GM23248 (cell line): ENCODE measurements around the gene PTPRN. TPM values are rescaled to one million over a fixed set of nuclear protein-coding genes. Genes with fewer than 3 reads are reported as not detected.
A peak's percentile ranks its signal among the peaks of the same experiment; 100 is the strongest.

ENCODE experiments used
- DNase-seq: peaks from one replicate; pipeline ENCODE4 v3.0.0-alpha.2; 2015
- H2AFZ ChIP-seq: fragments of 200-600 bp; sonication (generic); 2 replicates; pipeline ENCODE4 v1.6.1; 2016; ENCODE audit warnings: antibody characterized with exemption
- H3F3A ChIP-seq: fragments of 200-600 bp; sonication (generic); 2 replicates; pipeline ENCODE4 v1.6.1; 2016; ENCODE audit warnings: mild to moderate bottlenecking, antibody characterized with exemption, mixed run types; ENCODE audit not compliant: insufficient read depth
- H3K27ac ChIP-seq: fragments of 200-600 bp; sonication (generic); 2 replicates; pipeline ENCODE4 v1.5.1; 2016; ENCODE audit warnings: mild to moderate bottlenecking
- H3K27me3 ChIP-seq: fragments of 200-600 bp; sonication (generic); replicated peaks from 2 replicates; pipeline ENCODE4 v1.6.1; 2016; ENCODE audit warnings: mild to moderate bottlenecking; ENCODE audit not compliant: insufficient read depth
- H3K36me3 ChIP-seq: fragments of 200-600 bp; sonication (generic); 2 replicates; pipeline ENCODE4 v1.6.1; 2016; ENCODE audit warnings: low read depth, mild to moderate bottlenecking
- H3K4me1 ChIP-seq: fragments of 200-600 bp; sonication (generic); 2 replicates; pipeline ENCODE4 v1.6.1; 2016; ENCODE audit warnings: mild to moderate bottlenecking; ENCODE audit not compliant: insufficient read depth
- H3K4me2 ChIP-seq: fragments of 200-600 bp; sonication (generic); one replicate; pipeline ENCODE4 v1.6.1; 2016; ENCODE audit warnings: mild to moderate bottlenecking; ENCODE audit not compliant: unreplicated experiment
- H3K4me3 ChIP-seq: fragments of 200-600 bp; sonication (generic); 2 replicates; pipeline ENCODE4 v1.5.1; 2016; ENCODE audit warnings: mild to moderate bottlenecking
- H3K79me2 ChIP-seq: fragments of 200-600 bp; sonication (generic); 2 replicates; pipeline ENCODE4 v1.6.1; 2016; ENCODE audit warnings: mild to moderate bottlenecking; ENCODE audit not compliant: insufficient read depth
- H3K9ac ChIP-seq: fragments of 200-600 bp; sonication (generic); 2 replicates; pipeline ENCODE4 v1.6.1; 2016; ENCODE audit warnings: mild to moderate bottlenecking
- H3K9me2 ChIP-seq: fragments of 200-600 bp; sonication (generic); 2 replicates; pipeline ENCODE4 v1.6.1; 2016; ENCODE audit warnings: mixed run types, mild to moderate bottlenecking, moderate library complexity; ENCODE audit not compliant: insufficient read depth
- H3K9me3 ChIP-seq: fragments of 200-600 bp; sonication (generic); one replicate; pipeline ENCODE4 v1.6.1; 2017; ENCODE audit warnings: low read depth
- H4K20me1 ChIP-seq: fragments of 200-600 bp; sonication (generic); 2 replicates; pipeline ENCODE4 v1.6.0; 2016; ENCODE audit not compliant: insufficient read depth
- EZH2 ChIP-seq: fragments of 200-600 bp; sonication (generic); IDR thresholded peaks from 2 replicates; pipeline ENCODE4 v1.6.1; 2018; ENCODE audit warnings: antibody characterized with exemption, mild to moderate bottlenecking; ENCODE audit not compliant: insufficient read depth, poor library complexity, severe bottlenecking
- EZH2phosphoT487 ChIP-seq: fragments of 200-600 bp; sonication (generic); IDR thresholded peaks from 2 replicates; pipeline ENCODE4 v1.6.1; 2018; ENCODE audit warnings: antibody characterized with exemption, moderate library complexity, mild to moderate bottlenecking, low read depth; ENCODE audit not compliant: insufficient read depth
- WGBS, 2 experiments: methylation state at CpG; one replicate each; pipeline ENCODE4 v1.1.6; 2015 to 2017; ENCODE audit warnings: low lambda C conversion rate in 2 of 2, low coverage in 1 of 2; ENCODE audit errors: missing lambda C conversion rate in 2 of 2; 5-methylcytosine and 5-hydroxymethylcytosine counted together
- in situ Hi-C: fragments of 300-500 bp; cut with MboI; formaldehyde crosslinking; loops from 2 replicates; pipeline ENCODE4 v1.15.0; 2020
- polyA plus RNA-seq: library from polyadenylated mRNA; unstranded; fragments of >200 nt; fragmentation: Nextera tagmentation; extraction: Ambion mirVana; gene quantifications from 2 replicates; pipeline ENCODE4 v1.2.1, GENCODE V29; 2016
- total RNA-seq: library from RNA; depleted of rRNA; stranded (reverse); fragments of >200 nt; shearing (Covaris generic); gene quantifications from 2 replicates; pipeline ENCODE4 v1.2.3, GENCODE V29; 2014; rRNA removed

Gene PTPRN
- total RNA-seq (50.5 and 54.1 TPM in 2 replicates), polyA plus RNA-seq (29.2 and 30.5 TPM in 2 replicates)

DNA sequence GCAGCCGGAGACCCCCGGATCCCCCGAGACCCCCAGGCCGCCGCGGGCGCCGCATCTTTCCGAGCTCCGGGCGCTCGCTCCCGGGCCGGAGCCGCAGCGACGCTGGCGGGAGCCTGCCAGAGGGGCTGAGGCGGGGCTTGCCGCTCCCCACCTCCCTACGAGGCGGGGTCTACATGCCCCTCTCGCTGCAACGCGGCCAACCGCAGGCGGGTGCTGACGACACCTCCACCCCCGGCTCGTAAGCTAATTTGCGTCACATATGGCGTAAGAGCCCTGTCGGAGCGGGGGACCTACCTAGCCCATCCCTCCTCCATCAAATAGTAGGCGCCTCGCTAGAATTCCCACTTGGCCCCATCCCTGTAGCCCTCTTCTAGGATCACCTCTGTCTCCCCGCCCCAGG, at the start of gene PTPRN:
Gene PTPRN, minus strand, starts transcription at position 124 of the 400 bp plus-strand sequence. Its CDS starts 69 bp downstream, at position 55.
- Histone ChIP-seq H3K4me2 (peak within 1 kb of the TSS; percentile 67), H3K36me3 (no peaks in the 10 kb centered on the region), H2AFZ (0 out of 2 replicates have a peak within 1 kb of the TSS, but pooled peaks have one; percentile 14), H3K27me3 (0 out of 2 replicates have a peak, but pooled peaks cover 3% of the 10 kb centered on the region), H3K9me2 (no peaks in the 10 kb centered on the region), H3K9me3 (no peaks in the 10 kb centered on the region), H3K79me2 (no peaks in the 10 kb centered on the region), H3K4me3 (peak within 1 kb of the TSS; percentile 63), H3K9ac (0 out of 2 replicates have a peak within 1 kb of the TSS, but pooled peaks have one; percentile 4), H4K20me1 (no peaks in the 10 kb centered on the region), H3K27ac (peak within 1 kb of the TSS; percentile 30; the same call in 1 of the 2 replicates), H3K4me1 (no peaks in the 10 kb centered on the region; the same call in none of the 2 replicates), H3F3A (no peaks in the 10 kb centered on the region)
- peak; percentile 58 for DNase-seq
- TF ChIP-seq EZH2phosphoT487 (no peak), EZH2 (no peak)
- 3 to 4% methylated on average over 31 to 34 of the region's 37 CpGs for WGBS, 2 experiments
- in situ Hi-C loops, result loop anchor here (10.0 kb wide), 1 partner anchor 144 kb away; the partner anchor contains the start of gene NHEJ1

DNA sequence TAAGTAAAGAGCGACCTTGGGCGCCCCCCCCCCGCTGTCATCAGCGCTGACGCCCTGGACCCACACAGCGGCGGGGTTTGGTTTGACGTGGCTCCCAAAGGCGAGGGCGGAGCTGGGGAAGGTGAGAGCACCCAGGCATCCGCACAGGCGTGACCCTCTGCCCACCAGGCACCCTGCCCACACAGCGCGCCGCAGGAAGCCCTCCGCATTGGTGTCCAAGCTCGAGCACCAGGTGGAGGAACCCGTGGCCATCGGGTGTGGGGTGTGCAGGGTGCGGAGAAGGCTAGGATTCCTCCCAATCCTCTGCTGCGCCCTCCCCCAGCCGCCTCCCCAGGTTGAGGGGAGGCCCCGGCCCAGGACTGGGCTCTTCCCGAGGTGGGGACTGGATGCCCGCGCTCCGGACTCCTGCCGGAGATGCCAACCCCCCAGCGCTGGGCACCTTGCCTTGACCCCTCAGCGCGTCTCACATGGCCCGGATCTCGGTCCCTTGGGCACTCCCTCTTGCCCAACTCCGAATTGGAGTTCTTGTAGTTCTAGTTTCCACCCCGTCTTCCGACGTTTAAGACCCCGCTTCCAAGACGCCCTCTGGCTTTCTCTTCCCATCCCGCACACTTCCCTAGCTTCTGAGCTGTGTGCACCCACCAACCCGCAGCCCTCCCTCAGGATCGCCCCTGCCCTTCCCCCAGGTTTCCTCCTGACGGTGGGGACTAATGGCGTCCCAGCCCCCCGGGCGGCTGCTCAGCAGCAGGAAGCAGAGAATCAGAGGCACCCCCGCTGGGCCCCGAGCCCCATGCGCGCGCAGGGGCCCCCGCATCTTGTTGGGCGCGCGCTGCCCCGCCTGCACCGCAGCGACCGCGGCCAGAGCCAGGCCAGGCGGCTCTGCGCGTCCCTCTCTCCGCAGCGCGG, 49.2 kb upstream of the PTPRN start:
- no peaks in the 10 kb centered on the region for H3K9me2 ChIP-seq
- no peaks in the 10 kb centered on the region for H3K9me3 ChIP-seq
- TF ChIP-seq EZH2phosphoT487 (peak; percentile 19; the same call in 1 of the 2 replicates), EZH2 (peak; percentile 78)
- peaks cover 16% of the 10 kb centered on the region for H3K4me1 ChIP-seq
- in situ Hi-C loops, result no loop called here
- peak overlapping the region; percentile 59 for H3K4me3 ChIP-seq
- H3F3A ChIP-seq, result peaks cover 13% of the 10 kb centered on the region
- H3K36me3 ChIP-seq, result no peaks in the 10 kb centered on the region
- peak overlapping the region; percentile 78 for H3K4me2 ChIP-seq
- no peak overlapping the region for H3K27ac ChIP-seq
- peak; percentile 25 for DNase-seq
- WGBS, 2 experiments, result 7 to 9% methylated on average over 52 to 65 of the region's 66 CpGs
- no peaks in the 10 kb centered on the region for H4K20me1 ChIP-seq
- peaks cover 18% of the 10 kb centered on the region for H3K27me3 ChIP-seq
- H3K79me2 ChIP-seq, result no peaks in the 10 kb centered on the region
- H3K9ac ChIP-seq, result no peak overlapping the region
- H2AFZ ChIP-seq, result no peak overlapping the region

DNA sequence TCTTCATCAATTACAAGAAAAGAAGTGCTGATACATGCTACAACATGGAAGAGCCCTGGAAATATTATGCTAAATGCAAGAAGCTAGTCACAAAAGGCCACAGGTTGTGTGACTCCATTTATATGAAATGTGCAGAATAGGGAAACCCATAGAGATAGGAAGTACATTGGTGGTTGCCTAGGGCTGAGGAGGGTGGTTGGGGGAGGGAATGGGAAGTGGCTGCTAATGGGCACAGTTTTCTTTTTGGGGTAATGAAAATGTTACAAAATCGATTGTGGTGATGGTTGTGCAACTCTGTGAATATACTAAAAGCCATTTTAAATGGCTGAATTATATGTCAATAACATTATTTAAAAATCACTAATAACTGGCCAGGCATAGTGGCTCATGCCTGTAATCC, 47.6 kb upstream of the PTPRN start:
- in situ Hi-C loops, result no loop called here
- 46 to 63% methylated on average over 1 of the region's 1 CpG for WGBS, 2 experiments
- Histone ChIP-seq H2AFZ (no peak overlapping the region), H3K4me3 (no peak overlapping the region), H3K36me3 (no peaks in the 10 kb centered on the region), H4K20me1 (no peaks in the 10 kb centered on the region), H3K9me2 (no peaks in the 10 kb centered on the region), H3K79me2 (no peaks in the 10 kb centered on the region), H3K4me2 (no peak overlapping the region), H3K27ac (no peak overlapping the region), H3K9me3 (no peaks in the 10 kb centered on the region), H3K9ac (no peak overlapping the region), H3F3A (no peaks in the 10 kb centered on the region), H3K4me1 (0 out of 2 replicates have a peak, but pooled peaks cover 5% of the 10 kb centered on the region), H3K27me3 (peaks cover 18% of the 10 kb centered on the region)
- TF ChIP-seq EZH2 (no peak), EZH2phosphoT487 (no peak)
- no peak for DNase-seq

DNA sequence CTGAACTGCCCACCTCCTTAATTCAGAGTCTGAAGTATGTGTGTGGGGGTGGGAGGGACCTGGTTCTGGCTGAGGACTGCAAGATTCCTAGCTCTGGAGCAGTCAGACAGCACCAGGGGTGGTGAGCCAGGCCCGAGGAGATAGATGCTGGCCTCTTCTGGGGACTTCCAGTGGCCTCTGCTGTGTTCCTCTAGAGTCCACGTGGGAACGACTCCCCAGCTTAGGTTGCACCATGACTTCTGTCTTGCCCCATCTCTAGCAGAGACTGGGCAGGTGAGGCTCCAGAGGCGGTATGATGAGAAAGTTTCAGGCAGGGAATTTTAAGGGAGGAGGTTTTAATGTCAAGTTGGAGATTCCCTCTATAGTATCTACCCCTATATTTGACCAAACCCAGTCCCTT, 45.4 kb upstream of the PTPRN start:
- WGBS, 2 experiments, result 61 to 66% methylated on average over 4 of the region's 4 CpGs
- in situ Hi-C loops, result no loop called here
- Histone ChIP-seq H3K9ac (no peak overlapping the region), H3K9me3 (no peaks in the 10 kb centered on the region), H3F3A (no peaks in the 10 kb centered on the region), H3K36me3 (no peaks in the 10 kb centered on the region), H3K4me3 (no peak overlapping the region), H3K79me2 (no peaks in the 10 kb centered on the region), H3K9me2 (no peaks in the 10 kb centered on the region), H3K4me2 (no peak overlapping the region), H3K27me3 (peaks cover 18% of the 10 kb centered on the region), H2AFZ (no peak overlapping the region), H3K27ac (no peak overlapping the region), H3K4me1 (peaks cover 15% of the 10 kb centered on the region), H4K20me1 (no peaks in the 10 kb centered on the region)
- no peak for DNase-seq
- TF ChIP-seq EZH2phosphoT487 (no peak), EZH2 (no peak)
